GM12865 (cell line): ENCODE results near the gene HOXD1.

Experiments
- DNase-seq: peaks from one replicate; pipeline ENCODE4 v3.0.0; 2010; ENCODE audit warnings: low read depth
- H3K4me3 ChIP-seq: 2 replicates; pipeline ENCODE4 v1.5.1; 2011; ENCODE audit warnings: mild to moderate bottlenecking, low read depth, low read length, control low read depth
- TF ChIP-seq, protein P1 (sequence below): IDR thresholded peaks from 2 replicates; pipeline ENCODE4 v1.5.1; 2011; ENCODE audit warnings: low read length, control low read depth, low read depth, inconsistent platforms; ENCODE audit not compliant: insufficient read depth; ENCODE audit errors: missing control alignments

Gene HOXD1

DNA sequence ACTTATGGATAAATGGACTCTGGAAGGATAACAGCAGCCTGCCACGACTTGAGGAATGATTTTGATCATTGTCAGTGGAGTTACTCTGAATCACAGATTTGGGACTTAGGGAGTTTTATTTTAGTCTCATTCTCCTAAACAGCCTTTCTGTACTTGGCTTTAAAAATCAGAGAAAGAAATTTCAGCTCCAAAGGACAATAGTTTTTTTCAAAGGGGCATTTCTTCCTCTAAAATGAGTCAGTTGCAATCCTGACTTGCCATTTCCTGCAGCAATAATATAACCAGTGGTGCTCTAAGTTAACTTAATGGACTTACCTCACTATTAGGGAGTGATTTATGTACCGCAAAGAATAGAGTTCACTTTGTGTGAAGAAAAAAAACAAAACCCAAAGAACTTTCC lies 45.7 kb downstream of the HOXD1 start:
- TF ChIP-seq, protein P1, sequence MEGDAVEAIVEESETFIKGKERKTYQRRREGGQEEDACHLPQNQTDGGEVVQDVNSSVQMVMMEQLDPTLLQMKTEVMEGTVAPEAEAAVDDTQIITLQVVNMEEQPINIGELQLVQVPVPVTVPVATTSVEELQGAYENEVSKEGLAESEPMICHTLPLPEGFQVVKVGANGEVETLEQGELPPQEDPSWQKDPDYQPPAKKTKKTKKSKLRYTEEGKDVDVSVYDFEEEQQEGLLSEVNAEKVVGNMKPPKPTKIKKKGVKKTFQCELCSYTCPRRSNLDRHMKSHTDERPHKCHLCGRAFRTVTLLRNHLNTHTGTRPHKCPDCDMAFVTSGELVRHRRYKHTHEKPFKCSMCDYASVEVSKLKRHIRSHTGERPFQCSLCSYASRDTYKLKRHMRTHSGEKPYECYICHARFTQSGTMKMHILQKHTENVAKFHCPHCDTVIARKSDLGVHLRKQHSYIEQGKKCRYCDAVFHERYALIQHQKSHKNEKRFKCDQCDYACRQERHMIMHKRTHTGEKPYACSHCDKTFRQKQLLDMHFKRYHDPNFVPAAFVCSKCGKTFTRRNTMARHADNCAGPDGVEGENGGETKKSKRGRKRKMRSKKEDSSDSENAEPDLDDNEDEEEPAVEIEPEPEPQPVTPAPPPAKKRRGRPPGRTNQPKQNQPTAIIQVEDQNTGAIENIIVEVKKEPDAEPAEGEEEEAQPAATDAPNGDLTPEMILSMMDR = no peak
- no peak overlapping the region for H3K4me3 ChIP-seq
- no peak for DNase-seq

DNA sequence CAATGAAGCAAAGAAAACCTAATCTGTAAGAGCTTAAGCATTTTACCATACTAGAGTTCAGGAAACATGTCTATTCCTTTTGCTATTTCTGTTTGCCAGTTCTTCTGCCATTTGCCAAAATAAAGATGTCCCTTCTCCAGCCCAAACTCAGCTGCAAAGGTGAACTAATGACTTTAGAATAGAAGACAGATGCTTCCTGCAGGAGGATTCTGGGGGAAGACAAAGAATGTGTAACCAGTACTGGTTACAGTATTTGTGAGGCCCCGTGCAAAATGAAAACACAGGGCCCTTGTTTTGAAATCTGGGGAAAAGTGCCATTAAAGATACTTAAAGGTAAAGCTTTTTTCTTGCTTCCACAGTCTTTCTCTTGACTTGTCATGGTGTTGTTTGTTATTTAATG lies 46.5 kb downstream of the HOXD1 start:
- TF ChIP-seq, protein P1 = no peak
- no peak for DNase-seq
- H3K4me3 ChIP-seq = no peak overlapping the region

DNA sequence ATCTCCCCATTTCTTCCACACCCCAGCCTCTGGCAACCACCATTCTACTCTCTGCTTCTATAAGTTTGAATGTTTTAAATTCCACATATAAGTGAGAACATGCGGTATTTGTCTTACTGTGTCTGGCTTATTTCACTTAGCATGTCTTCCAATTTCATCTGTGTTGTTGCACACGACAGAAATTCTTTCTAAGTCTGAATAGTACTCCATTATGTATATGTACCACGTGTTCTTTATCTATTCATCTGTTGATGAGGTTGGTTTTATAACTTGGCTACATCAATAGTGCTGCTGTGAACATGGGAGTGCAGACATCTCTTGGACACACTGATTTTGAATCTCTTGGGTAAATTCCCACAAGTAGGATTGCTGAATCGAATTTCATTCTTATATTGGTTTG lies 49.0 kb downstream of the HOXD1 start:
- no peak for DNase-seq
- TF ChIP-seq, protein P1 = no peak
- no peak overlapping the region for H3K4me3 ChIP-seq

DNA sequence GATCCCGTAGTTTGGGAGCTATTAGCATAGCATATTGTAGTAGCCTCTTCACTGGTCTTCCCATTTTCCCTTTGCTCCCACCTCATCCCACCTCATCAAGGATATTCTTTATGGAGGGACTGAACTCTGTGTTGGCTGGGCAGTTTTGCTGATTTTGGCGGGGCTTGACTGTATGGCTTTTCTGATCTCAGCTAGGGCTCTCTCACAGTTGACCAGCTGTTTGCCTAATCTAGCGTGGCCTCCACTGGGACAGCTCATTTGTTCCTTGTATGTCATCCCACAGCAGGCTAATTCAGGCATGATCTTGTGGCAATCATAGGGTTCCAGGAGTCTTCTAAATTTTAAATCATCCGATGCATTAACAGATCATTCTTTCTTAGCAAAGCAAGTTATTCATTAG lies 50.6 kb downstream of the HOXD1 start:
- TF ChIP-seq, protein P1 = no peak
- no peak for DNase-seq
- no peak overlapping the region for H3K4me3 ChIP-seq

DNA sequence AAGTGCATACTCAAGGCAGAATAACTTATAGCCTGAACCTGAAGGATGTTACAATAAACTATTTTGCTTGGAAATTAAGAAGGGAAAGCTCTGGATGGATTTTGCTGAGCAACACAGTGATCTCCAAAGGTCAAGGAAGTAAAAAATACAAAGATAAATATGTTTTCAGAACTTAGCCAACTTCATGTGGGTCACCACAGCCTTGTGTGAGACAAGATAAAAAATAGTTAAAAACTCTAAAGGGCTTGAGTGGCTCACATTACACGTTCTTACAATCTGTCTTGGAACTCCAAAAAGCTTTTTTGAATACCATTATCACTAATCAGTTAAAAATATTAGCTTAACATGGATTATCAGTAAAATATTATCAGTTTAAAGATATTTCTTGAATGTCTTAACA lies 51.8 kb downstream of the HOXD1 start:
- no peak for DNase-seq
- no peak overlapping the region for H3K4me3 ChIP-seq
- TF ChIP-seq, protein P1 = no peak
